GM21381 (cell line): Measurements from ENCODE around the gene ITGB3.
"Not testable (repeated sequence)": the region's sequence is repeated elsewhere in the genome, so short reads cannot be mapped to it uniquely, and the experiment has no call there.

Experiments
- ATAC-seq: cut with Tn5 transposase; IDR thresholded peaks from one replicate; pipeline ENCODE4 v1.9.1; 2021; ENCODE audit warnings: mild to moderate bottlenecking, moderate library complexity; ENCODE audit not compliant: unreplicated experiment

ITGB3 gene

GRCh38 chr17:47253541-47254402, at the start of gene ITGB3:
TSS of gene ITGB3 (plus strand) at chr17:47253827. CDS start at chr17:47253862, 35 bp downstream.
- ATAC-seq: peak; percentile 83

DNA sequence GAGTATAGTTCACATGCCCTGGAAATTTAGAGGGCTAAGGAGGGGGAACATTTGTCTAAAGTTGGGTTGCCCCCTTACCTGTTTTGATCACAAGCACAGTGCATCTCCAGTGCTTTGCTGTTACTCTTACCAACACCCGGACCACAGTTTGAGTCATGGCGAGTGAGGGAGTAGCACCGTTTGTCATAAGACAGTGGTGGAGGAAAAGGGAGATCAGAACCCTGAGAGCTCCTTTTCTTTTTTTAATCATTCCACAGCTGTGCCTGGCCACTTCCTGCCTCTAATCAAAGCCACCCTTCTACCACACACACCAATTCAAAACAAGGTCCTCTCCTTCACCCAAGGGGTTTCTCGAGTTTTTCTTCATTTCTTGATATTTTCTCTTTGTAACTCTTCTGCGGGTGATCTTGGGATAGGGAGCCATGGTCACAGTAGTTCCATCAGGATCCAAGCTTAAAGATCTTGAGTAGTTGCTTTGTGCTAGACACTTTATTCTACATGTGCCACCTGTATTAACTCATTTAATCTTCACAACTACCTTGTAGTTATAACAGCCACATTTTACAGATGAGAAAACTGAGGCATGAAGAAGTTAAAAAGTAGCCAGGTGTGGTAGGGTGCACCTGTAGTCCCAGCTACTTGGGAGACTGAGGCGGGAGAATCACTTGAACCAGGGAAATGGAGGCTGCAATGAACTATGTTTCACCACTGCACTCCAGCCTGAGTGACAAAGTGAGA, 49.5 kb upstream of the ITGB3 start:
- ATAC-seq: no peak

GRCh38 chr17:47204722-47205418, 48.8 kb upstream of the ITGB3 start:
- ATAC-seq: peak; percentile 50

GRCh38 chr17:47205419-47205963, 48.1 kb upstream of the ITGB3 start:
- peak; percentile 44 for ATAC-seq

GRCh38 chr17:47207143-47208067, 46.2 kb upstream of the ITGB3 start:
- no peak for ATAC-seq

GRCh38 chr17:47208744-47209488, 44.7 kb upstream of the ITGB3 start, which contains the start of gene MYL4:
TSS of gene MYL4 (plus strand) at chr17:47209348. CDS start at chr17:47209423, 75 bp downstream.
- ATAC-seq: no peak

DNA sequence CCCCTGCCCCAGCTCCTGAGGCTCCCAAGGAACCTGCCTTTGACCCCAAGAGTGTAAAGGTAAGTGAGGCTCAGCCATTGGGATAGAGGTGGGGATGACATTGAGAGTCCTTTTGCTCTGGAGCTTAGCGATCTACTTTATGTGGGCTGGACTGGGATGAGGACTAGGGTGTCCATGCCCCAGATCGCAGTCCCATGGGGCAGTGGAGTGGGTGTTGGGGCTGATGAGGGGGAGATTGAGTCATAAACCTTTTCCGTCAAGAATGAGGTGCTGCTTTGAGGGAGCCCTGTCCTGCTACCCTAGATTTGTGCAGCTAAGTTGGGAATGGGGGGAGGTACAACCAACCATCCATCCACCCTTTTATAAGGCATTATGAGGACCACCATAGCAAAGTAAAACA, 44.1 kb upstream of the ITGB3 start:
- ATAC-seq: no peak

DNA sequence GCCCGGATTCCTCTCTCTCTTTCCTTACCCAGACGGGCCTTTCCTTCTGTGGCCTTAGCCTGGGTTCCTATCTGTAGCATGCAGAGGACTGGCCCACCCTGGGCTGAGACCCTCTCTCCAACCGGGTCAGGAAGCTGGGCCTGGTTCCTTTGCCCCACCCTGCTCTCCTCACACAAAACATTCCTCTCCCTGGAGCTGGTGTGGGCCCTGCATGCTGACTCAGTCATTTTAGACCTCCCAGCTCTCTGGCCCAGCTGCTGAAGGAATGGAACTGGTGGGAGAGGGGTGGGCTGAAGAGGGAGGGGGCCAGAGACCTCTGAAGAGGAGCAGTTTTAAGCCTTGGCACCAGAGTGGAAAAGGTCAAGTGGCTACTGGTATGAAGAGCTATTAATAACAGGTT, 43.5 kb upstream of the ITGB3 start:
- no peak for ATAC-seq

- ATAC-seq: no peak
Measured at GRCh38 chr17:47210779-47211178, 42.8 kb upstream of the ITGB3 start.

GRCh38 chr17:47212458-47212857, 41.2 kb upstream of the ITGB3 start:
- no peak for ATAC-seq

DNA sequence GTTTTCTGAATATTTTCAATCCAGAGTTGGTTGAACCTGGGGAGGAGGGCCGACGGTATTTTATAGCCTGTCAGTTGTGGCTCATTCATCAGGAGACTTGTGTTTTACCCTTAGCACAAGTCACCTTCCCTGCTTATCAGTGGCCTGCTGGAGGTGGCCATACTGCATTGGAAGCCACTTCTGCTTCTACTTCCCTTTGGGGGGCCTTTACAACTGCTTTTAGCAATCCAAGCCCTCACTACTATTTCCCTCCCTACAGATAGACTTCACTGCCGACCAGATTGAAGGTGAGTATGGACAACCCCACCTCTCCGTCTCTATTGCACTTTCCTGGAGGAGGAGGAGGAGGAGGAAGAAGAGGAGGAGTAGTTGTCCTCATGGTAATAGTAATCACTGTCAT, 40.1 kb upstream of the ITGB3 start:
- ATAC-seq: no peak

DNA sequence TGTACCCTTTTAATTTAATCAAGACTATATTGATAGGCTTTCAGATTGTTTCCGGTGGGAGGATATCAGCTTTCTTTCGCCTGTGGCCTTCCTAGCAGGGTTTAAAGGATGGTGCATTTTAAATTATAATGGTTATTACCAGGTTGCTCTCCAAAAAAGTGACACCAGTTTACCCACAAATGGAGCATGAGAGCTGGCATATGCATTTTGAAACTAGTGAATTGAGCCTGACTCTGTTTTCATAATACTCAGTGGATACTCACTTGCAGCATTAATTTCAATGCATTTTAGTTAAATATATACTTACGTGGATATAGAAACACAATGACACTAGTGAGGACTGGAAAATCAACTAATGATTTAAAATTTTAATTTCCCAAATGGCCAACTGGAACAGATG, 38.7 kb upstream of the ITGB3 start:
- ATAC-seq: no peak

- ATAC-seq: not testable (repeated sequence)
Measured at GRCh38 chr17:47216821-47217220, 36.8 kb upstream of the ITGB3 start.

DNA sequence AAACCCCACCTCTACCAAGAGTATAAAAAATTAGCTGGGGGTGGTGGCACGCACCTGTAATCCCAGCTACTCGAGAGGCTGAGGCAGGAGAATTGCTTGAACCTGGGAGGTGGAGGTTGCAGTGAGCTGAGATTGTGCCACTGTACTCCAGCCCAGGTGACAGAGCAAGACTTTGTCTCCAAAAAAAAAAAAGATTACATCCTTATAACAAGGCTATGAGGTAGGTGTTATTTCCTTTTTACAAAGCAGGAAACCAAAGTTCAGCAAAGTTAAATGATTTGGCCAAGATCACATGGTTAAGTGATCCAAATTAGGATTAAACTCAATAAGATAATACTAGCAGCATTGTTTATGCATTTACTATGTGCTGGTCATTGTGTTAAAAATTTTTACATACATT, 36.3 kb upstream of the ITGB3 start:
- not testable (repeated sequence) for ATAC-seq

DNA sequence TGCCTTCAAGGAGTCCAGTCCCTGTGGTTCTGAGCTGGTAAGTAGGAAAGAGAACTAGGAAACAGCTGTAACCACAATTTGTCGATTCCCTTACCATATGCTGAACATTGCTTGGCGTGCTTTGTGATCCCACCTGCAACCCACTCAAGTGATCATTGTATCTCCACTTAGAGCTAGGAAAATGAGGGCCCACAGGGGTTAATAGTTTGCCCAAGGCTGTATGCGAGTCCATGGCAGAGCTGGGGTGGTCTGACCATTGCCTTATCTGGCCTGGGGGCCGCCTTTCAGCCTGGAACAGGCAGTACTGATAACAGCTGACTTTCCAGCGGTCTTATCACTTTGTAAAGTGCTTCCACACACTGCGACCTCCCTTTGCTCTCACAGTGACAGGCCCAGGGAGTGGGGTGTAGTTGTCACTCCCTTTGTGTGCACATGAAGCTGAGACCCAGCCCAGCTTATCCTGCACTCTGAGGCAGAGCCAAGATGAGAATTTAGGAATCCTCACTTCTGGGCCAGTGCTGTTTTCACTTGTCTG, 34.7 kb upstream of the ITGB3 start:
- no peak for ATAC-seq

DNA sequence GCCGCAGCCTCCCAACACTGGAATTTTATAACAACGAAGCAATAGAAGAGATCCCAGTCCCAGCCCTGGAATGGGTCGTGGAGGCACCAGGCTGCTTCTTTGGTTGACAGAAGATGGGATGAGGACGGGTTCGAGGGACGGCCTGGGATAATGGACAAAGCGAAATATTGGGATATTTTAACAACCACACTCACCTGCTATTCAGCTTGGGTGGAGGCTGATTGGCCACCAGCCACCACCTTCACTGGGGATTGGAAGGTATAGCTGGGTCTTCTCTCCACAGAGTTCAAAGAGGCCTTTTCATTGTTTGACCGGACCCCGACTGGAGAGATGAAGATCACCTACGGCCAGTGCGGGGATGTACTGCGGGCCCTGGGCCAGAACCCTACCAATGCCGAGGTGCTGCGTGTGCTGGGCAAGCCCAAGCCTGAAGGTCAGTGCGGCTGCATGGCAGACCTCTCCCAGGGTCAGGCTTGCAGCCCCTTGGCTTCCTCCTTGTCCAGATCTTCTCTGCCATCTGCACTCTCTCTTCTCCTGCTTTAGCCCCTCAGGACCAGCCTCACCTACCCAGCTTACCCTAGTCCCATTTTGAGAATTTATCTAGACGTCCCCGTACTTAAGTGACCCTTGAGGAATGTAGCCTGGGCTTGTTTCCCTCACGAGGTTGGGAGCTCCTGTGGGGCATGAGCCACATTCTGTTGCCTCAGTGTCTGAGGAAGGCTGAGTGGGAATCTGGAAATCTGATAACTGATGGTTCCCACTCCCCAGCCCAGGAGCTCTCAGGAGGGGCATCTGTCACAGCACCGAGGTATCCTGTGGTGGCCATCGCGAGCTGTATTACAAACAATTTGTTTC, 33.8 kb upstream of the ITGB3 start:
- no peak for ATAC-seq

DNA sequence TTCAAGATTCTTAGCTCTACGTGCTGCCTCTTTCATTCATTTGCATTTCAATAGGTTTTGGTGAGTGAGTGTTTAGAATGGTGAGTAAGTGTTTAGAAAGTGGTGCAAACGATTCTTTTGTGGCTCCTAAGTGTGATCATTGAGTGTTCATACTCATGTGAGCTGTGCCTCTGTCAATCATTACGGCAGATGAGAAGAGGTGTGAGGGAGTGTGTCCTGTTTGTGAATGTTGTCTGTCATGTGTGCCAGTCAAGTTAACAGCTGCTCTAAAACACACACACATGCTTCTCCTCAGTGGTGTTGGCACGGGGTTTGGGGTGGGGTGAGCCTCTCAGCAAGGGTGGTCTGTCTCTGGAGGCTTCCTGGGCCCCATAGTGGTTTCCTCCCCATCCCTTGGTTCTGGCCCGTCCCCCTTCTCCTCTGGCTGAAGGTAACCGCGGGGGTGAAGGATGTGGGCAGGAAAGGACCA, 33.1 kb upstream of the ITGB3 start:
- ATAC-seq: no peak

DNA sequence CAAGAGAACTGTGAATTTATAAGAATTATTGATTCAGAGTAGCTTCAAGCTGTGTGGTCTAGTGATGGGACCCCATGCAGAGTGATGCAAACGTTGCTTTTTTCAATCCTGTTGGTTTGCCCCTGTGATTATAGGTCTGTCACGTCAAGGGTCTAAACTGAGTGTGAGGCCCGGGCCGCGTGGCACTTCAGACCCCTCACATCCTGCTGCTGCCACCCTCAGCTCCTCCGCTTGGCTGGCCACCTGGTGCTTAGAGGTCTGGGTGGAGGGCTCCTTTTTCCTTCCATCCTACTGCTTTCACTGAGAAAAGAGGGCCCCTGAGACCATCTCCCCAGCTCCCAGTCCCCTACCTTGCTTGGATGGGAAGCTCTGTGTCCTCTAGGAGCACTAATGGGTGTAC, 32.5 kb upstream of the ITGB3 start:
- ATAC-seq: no peak
